Stimulated activated CD8-positive, alpha-beta memory T cell treated with anti-CD3 and anti-CD28 coated beads, Interleukin-2, amount 100 ng/mL, for 48 hours (primary cell): ENCODE data around the gene APOC3.

Source experiments
- DNase-seq, 2 donors: peaks; one replicate each; pipeline ENCODE4 v3.0.0-alpha.2; 2020; ENCODE audit warnings: low read depth in 2 of 2

Gene APOC3

GRCh38 chr11:116849060-116849459 is 19.4 kb downstream of the APOC3 start:
- DNase-seq, result no peak

DNA sequence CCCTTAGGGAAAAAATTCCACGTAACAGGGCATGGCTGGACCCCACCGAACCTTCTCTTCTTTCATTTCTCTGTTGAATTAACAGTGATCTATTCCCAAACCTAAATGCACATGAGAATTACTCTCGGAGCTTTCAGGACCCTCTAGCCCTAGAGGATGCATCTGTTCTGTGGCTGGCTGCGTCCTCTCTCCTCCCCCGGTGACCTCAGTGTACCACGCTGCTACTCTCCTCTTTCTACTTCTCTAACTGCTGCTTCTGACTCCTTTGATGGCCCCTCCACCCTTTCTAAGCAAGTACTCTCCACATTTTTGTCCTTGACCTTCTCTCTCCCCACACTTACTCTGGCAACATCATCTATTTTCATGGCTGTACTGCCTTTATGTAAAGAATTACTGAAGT is 19.8 kb downstream of the APOC3 start:
- no peak for DNase-seq

- peak in 1 of 2 donors; percentile 26 for DNase-seq
Measured at GRCh38 chr11:116851626-116852025, 21.9 kb downstream of the APOC3 start.

DNA sequence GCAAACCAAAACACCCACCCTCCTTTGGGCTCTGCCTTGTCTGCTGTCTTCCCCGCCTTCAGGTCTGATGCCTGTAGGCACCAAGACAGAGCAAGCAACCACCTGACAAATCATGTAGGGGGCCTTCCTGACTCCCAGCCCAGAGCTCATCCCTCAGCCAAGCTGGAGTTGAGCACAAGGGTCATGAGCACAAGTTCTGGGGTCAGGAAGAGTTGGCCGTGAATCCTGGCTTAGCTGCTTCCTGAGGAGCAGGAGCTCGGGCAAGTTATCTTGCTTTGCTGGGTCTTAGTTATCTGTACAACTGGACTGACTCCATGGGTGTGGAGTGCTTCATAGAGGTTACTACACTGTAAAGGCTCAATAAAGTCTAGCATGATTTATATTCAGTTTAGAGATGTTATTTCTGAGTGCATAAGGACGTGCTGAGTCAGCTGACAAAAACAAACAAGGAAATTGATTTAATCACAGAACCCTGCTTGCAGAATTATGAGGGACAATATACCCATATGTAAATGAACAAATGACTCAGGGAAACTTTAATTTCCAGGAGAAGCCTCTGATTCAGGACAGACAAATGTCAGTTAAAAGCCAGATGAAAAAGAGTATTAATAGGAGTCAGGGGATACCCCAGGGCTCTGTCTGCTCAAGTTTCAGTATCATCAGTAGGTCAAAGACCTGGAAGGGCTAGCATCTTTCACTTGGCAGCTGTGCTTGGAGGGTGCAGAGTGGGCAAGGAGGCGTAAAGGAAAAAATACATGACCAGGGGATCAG is 22.7 kb downstream of the APOC3 start:
- no peak for DNase-seq

DNA sequence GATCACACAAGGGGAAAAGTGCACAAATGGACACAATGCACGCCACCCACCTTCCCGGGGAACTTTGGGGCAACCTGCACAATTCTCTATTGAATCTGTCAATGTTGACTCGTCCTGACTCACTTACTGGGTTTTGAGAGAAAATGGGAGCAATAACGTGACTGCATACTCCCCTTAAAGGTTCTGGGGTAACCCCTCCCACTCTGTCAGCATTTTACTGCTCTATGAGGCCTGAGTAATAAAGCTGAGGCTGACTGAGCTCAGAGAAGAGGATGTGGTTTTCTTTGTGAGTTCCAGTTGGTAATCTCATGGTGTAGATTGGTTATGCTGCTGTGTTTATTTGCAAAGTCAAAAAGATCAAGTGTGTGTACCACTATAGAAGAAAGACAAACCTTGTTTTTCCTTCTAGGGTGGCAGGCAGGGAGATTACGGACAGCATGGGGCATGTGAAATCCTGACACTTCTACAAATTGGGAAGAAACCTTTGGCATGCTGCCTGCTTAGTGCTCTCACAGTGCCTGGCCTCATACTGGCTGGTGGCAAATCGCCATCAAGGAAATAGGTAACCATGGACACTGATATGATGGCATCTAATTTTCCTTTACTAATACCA is 23.9 kb downstream of the APOC3 start:
- peak in 1 of 2 donors; percentile 36 for DNase-seq

- DNase-seq, result no peak
Measured at GRCh38 chr11:116855413-116855812, 25.7 kb downstream of the APOC3 start.

DNA sequence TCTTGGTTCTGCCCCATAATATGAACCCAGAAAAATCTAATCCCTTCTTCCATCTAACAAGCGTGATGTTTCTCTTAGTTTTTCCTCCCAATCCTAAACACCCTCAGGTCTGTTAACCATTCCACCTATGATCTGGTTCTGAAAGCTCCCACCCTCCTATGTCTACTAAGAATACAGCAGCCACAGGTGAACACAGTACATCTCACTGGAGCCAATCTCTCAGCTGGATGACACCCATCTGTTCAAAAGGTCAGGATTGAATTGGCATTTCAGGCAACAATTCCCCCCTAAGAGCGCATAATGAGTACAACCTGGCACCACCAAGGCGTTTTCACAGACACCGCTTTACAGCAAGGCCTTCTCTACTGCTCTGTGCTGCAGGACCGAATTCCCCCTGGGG is 26.7 kb downstream of the APOC3 start:
- no peak for DNase-seq

DNA sequence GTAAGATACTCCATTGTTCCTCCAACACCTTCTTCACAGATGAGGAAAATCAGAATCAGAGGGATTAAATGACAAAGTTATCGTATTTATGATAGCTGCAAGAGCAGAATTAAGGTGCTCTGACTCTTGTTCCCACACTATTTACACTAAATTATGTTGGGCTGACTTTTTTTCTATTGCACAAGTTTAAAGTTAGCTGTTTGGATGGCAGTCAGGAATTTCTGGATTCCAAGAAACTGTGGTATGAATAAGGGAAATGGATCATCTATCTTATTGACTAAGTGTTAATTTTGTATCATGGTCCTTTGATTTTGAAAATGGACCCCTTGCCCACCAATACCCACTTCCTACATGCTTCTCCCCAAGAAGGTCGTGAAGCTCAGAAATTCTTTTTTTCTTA is 27.6 kb downstream of the APOC3 start:
- no peak for DNase-seq

- no peak for DNase-seq
Measured at GRCh38 chr11:116857936-116858335, 28.2 kb downstream of the APOC3 start.

- no peak for DNase-seq
Measured at GRCh38 chr11:116859175-116859574, 29.5 kb downstream of the APOC3 start.

DNA sequence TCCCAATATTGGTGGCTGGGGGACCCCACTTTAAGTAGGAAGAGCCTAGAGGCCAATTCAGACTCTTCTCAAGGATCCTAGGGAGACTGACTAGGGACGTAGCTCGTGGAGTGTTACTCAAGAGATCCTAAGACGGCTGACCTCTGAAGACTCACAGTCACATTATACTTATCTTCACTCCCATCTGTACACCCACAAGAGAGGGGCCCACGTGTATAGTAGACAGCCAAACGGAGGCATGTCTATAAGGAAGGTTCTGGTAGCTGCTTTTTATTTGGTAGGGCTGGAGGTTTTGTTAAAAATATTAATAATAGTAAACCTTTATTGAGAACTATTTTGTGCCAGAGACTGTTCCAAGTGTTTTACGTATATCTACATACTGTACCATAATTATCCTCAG is 30.6 kb downstream of the APOC3 start:
- DNase-seq, result no peak

- no peak for DNase-seq
Measured at GRCh38 chr11:116861539-116861938, 31.8 kb downstream of the APOC3 start.

GRCh38 chr11:116862185-116862584 is 32.5 kb downstream of the APOC3 start:
- no peak for DNase-seq

GRCh38 chr11:116862951-116863350 is 33.2 kb downstream of the APOC3 start:
- DNase-seq, result no peak

GRCh38 chr11:116864531-116864930 is 34.8 kb downstream of the APOC3 start:
- no peak for DNase-seq

GRCh38 chr11:116865696-116866095 is 36.0 kb downstream of the APOC3 start:
- DNase-seq, result no peak

DNA sequence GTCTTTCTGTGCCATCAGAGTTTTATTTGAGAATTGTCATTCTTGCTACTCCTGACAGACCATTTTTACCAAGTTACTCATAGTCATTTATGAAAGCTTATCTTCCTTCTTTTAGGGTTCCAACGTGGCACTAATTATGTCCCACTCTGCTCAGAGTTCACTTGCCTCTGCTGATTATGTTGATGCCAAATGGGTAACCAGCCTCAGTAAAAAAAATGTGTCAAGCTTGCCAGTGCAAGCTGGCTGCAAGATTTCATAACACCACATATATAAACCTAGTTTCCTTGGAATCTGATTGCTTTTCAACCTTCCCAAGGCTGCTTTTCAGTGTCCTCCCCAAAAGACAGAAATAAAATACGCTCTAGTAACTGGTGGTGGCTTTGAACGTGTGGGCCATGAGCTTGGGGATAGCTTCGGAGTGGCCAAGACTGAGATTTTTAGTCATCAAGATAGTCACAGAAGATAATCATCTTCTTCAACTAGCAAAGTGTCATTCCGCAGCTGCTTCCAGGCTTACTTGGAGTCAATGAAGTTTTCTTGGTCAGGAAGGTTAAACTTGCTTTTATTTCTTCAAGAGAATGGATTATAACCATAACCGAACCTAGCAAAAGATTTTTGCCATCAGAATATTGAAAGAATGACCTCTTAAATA is 37.2 kb downstream of the APOC3 start:
- no peak for DNase-seq

GRCh38 chr11:116867619-116868018 is 37.9 kb downstream of the APOC3 start:
- DNase-seq, result no peak

- DNase-seq, result no peak
Measured at GRCh38 chr11:116868066-116868465, 38.4 kb downstream of the APOC3 start.

DNA sequence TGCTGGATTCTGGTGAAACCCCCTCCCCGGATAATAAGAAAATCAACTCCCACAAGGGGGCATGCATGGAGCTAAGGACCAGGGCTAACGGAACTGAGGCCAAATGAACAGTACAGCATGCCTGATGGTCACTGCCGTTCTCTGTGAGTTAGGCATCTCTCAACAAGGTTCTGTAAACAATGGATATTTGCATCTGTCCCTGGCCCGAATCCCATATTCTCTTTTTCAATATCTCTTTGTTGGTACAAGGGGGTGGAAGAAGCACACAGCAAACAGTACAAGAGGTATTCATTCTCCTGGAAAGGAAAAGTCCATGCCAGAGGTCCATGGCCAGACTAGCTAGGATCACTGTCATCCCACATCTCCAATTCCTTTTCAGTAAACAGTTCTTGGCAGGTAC is 39.9 kb downstream of the APOC3 start:
- DNase-seq, result no peak

DNA sequence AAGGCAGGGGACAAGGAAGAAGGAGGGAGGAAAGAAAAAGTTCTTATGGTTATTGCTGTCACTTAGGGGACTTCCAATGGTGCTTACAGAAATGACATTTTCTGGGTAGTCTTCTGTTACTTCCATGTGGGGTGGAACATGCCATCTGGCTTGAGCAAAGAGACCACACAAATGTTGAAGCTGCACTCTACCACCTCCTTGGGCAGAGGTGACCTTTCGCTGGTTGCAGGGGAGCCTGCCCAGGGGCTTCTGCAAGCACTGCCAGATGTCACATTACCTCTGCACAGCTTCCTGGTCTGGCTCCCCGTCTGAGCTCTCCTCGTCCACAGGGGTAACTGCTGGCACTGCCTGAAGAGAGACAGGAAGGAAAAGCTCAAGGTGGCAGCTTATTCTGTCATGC is 40.3 kb downstream of the APOC3 start:
- no peak for DNase-seq

DNA sequence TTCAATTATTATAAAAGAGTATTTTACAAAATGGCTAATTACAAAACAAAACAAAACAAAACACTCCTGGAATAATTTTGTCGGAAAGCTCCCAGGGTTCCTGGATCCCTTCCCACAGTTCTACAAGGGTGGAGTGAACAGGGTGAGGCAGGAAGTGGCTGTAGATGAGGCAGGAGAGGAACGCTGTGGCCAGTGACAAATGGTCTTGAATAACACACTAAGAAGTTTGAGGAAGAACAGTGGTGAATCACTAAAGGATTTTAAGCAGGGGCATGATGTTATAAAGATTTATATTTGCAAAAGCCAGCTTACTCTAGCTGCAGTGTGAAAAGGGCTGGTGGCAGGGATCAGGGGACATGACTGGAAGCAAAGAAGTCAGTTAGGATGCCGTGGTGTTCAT is 41.5 kb downstream of the APOC3 start:
- DNase-seq, result no peak

- no peak for DNase-seq
Measured at GRCh38 chr11:116873381-116873780, 43.7 kb downstream of the APOC3 start.
